HG03066 (cell line): Measurements from ENCODE around the gene ADGRL3.
"Not testable (repeated sequence)": the region's sequence is repeated elsewhere in the genome, so short reads cannot be mapped to it uniquely, and the experiment has no call there.

ENCODE experiments used
- ATAC-seq: cut with Tn5 transposase; IDR thresholded peaks from one replicate; pipeline ENCODE4 v1.9.1; 2021; ENCODE audit warnings: low read depth; ENCODE audit not compliant: unreplicated experiment

The ADGRL3 gene

GRCh38 chr4:61336488-61336887 is 136.4 kb downstream of the ADGRL3 start:
- ATAC-seq, result no peak

GRCh38 chr4:61336916-61337315 is 136.8 kb downstream of the ADGRL3 start:
- ATAC-seq, result no peak

GRCh38 chr4:61342061-61342460 is 141.9 kb downstream of the ADGRL3 start:
- no peak for ATAC-seq

- ATAC-seq, result no peak
Observed at GRCh38 chr4:61350932-61351331, 150.8 kb downstream of the ADGRL3 start.

GRCh38 chr4:61356696-61357095 is 156.6 kb downstream of the ADGRL3 start:
- ATAC-seq, result no peak

- no peak for ATAC-seq
Observed at GRCh38 chr4:61359301-61359700, 159.2 kb downstream of the ADGRL3 start.

- not testable (repeated sequence) for ATAC-seq
Observed at GRCh38 chr4:61372817-61373216, 172.7 kb downstream of the ADGRL3 start.

GRCh38 chr4:61373901-61374440 is 173.8 kb downstream of the ADGRL3 start:
- ATAC-seq, result no peak

- ATAC-seq, result no peak
Observed at GRCh38 chr4:61374447-61374891, 174.3 kb downstream of the ADGRL3 start.

- ATAC-seq, result no peak
Observed at GRCh38 chr4:61375301-61375700, 175.2 kb downstream of the ADGRL3 start.

GRCh38 chr4:61376301-61376700 is 176.2 kb downstream of the ADGRL3 start:
- ATAC-seq, result no peak

GRCh38 chr4:61379406-61379805 is 179.3 kb downstream of the ADGRL3 start:
- ATAC-seq, result no peak

- ATAC-seq, result no peak
Observed at GRCh38 chr4:61380865-61381264, 180.7 kb downstream of the ADGRL3 start.

- no peak for ATAC-seq
Observed at GRCh38 chr4:61385256-61385655, 185.1 kb downstream of the ADGRL3 start.

- not testable (repeated sequence) for ATAC-seq
Observed at GRCh38 chr4:61387372-61387771, 187.2 kb downstream of the ADGRL3 start.

GRCh38 chr4:61389640-61390039 is 189.5 kb downstream of the ADGRL3 start:
- no peak for ATAC-seq

- no peak for ATAC-seq
Observed at GRCh38 chr4:61395754-61396153, 195.6 kb downstream of the ADGRL3 start.

GRCh38 chr4:61397174-61397573 is 197.0 kb downstream of the ADGRL3 start:
- ATAC-seq, result no peak

- ATAC-seq, result no peak
Observed at GRCh38 chr4:61400439-61401038, 200.4 kb downstream of the ADGRL3 start.

GRCh38 chr4:61401771-61402170 is 201.6 kb downstream of the ADGRL3 start:
- ATAC-seq, result no peak

GRCh38 chr4:61405307-61405706 is 205.2 kb downstream of the ADGRL3 start:
- ATAC-seq, result no peak

- ATAC-seq, result no peak
Observed at GRCh38 chr4:61406677-61407076, 206.6 kb downstream of the ADGRL3 start.
